PFSK-1 (cell line): ENCODE measurements around the gene RSAD1.

Experiments used
- POLR2AphosphoS5 ChIP-seq: IDR thresholded peaks from 2 replicates; pipeline ENCODE4 v1.6.1; 2012; ENCODE audit warnings: low read depth, mild to moderate bottlenecking, control low read depth, low read length, moderate library complexity
- TF ChIP-seq, protein P1 (sequence below), 2 experiments: IDR thresholded peaks; 2 replicates each; pipeline versions ENCODE4 v1.6.1 to v1.8.0; 2011 to 2012; ENCODE audit warnings: low read depth in 2 of 2, low read length in 2 of 2, control low read depth in 1 of 2, inconsistent platforms in 1 of 2, mild to moderate bottlenecking in 1 of 2, moderate library complexity in 1 of 2; ENCODE audit not compliant: insufficient read depth in 1 of 2

DNA sequence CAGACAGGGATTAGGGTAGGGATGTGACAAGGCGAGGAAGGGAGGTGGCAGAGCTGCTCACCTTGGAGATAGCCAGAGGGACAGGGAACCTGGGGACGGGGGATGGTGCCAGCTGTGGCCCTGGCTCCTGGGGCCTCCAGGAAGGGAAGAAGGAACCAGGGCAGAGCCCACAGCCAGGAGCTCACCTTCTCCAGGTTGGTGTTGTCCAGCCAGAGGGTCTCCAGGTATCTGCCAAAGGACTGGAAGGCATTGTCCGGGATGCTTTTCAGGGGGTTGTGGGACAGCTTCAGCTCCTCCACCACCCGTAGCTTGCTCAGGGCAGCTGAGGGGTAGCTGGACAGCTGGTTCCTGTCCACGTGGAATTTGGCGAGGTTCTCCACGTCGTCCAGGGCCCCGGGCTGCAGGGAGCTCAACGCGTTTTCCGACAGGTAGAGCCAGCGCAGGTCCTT is 10.8 kb upstream of the RSAD1 start:
- TF ChIP-seq POLR2AphosphoS5, result no peak
- TF ChIP-seq, protein P1, sequence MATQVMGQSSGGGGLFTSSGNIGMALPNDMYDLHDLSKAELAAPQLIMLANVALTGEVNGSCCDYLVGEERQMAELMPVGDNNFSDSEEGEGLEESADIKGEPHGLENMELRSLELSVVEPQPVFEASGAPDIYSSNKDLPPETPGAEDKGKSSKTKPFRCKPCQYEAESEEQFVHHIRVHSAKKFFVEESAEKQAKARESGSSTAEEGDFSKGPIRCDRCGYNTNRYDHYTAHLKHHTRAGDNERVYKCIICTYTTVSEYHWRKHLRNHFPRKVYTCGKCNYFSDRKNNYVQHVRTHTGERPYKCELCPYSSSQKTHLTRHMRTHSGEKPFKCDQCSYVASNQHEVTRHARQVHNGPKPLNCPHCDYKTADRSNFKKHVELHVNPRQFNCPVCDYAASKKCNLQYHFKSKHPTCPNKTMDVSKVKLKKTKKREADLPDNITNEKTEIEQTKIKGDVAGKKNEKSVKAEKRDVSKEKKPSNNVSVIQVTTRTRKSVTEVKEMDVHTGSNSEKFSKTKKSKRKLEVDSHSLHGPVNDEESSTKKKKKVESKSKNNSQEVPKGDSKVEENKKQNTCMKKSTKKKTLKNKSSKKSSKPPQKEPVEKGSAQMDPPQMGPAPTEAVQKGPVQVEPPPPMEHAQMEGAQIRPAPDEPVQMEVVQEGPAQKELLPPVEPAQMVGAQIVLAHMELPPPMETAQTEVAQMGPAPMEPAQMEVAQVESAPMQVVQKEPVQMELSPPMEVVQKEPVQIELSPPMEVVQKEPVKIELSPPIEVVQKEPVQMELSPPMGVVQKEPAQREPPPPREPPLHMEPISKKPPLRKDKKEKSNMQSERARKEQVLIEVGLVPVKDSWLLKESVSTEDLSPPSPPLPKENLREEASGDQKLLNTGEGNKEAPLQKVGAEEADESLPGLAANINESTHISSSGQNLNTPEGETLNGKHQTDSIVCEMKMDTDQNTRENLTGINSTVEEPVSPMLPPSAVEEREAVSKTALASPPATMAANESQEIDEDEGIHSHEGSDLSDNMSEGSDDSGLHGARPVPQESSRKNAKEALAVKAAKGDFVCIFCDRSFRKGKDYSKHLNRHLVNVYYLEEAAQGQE (IDR thresholded peaks at IDR 0.05; ENCODE audit: insufficient read depth in 1 of 2, low read depth in 2 of 2, low read length in 2 of 2), result no peak
